GM13976 (cell line): ENCODE measurements around the gene EVC.

ENCODE experiments used
- DNase-seq: peaks from one replicate; pipeline ENCODE4 v3.0.0; 2012; ENCODE audit warnings: low spot score
- CTCF ChIP-seq: IDR thresholded peaks from 2 replicates; pipeline ENCODE4 v1.5.1; 2012; ENCODE audit warnings: borderline replicate concordance, mild to moderate bottlenecking; ENCODE audit not compliant: insufficient read depth; ENCODE audit errors: extremely low read depth, missing control alignments, control extremely low read depth
- in situ Hi-C: fragments of 300-500 bp; cut with MboI; formaldehyde crosslinking; loops from one replicate; pipeline ENCODE4 v1.12.0; 2022; ENCODE audit warnings: low sequenced_read_pairs, mixed read lengths, inconsistent platforms; ENCODE audit not compliant: unreplicated experiment

EVC gene

DNA sequence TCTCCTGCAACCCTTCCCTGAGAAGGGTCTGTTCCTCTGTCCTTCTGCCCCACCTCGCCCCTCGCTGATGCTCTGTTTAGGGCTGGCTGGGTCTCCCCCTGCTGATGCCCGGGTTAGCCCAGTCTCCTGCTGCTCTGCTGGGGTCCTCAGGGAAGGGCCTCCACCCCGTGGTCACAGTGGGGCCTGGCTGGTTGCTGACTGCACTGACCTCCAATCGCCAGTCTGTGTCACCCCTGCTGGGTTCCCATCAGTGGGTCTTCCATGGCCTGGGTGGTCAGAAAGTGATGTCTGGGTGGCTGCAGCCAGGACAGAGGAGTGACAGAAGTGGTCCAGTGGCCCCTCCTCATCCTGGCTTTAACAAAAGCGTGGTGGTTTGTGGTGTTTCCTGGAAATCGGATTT is 44.7 kb downstream of the EVC start:
- in situ Hi-C loops: no loop called here
- no peak for DNase-seq
- TF ChIP-seq CTCF: no peak

- in situ Hi-C loops: no loop called here
- DNase-seq: no peak
- no peak for TF ChIP-seq CTCF
These were observed 45.3 kb downstream of the EVC start for GRCh38 chr4:5756271-5756670.

DNA sequence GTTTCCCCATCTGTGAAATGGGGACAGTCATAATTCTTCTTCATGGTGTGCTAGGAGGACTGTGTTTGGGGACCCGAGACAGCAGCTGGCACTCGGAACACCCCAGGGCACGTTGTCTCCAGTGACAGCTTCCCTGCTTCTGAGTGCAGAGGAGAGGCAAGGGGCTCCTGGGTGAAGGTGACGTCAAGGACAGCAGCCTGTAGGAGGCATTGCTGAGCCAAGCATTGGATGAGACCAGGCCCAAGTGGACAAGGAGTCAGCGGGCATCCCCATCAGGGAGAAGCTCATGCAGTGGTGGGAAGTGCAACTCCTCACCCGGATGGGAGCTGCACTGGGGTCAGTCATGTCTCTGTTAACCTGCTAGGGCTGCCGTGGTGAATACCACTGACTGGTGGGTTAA is 46.1 kb downstream of the EVC start:
- no peak for DNase-seq
- no peak for TF ChIP-seq CTCF
- in situ Hi-C loops: no loop called here

DNA sequence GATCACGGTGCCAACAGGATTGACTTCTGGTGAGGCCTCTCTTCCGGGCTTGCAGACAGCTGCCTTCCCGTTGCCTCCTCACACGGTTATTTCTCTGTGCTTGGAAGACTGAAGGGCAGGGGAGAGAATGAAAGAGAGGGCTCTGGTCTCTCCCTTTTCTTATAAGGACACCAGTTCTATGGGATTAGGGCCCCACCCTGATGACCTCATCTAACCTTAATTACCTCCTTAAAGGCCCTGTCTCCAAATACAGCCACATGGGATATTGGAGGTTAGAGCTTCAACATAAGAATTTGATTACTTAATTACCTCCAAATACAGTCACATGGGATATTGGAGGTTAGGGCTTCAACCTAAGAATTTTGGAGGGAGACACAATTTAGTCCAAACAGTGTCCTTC is 46.5 kb downstream of the EVC start:
- in situ Hi-C loops: no loop called here
- TF ChIP-seq CTCF: no peak
- no peak for DNase-seq

DNA sequence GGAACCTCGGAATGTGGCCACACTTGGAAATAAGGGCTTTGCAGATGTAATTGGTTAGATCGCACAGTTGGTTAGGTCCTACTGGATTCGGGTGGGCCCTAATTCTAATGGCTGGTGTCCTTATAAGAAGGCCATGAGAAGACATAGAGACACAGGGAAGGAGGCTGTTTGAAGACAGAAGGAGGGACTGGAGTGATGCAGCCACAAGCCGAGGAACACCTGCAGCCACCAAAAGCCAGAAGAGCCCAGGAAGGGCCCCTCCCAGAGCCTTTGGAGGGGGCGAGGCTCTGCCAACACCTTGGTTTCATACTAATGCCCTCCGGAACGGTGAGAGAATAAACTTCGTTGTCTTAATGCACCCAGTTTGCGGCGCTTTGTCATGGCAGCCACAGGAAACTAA is 47.0 kb downstream of the EVC start:
- in situ Hi-C loops: no loop called here

GRCh38 chr4:5758741-5759140 is 47.7 kb downstream of the EVC start:
- in situ Hi-C loops: no loop called here
- no peak for DNase-seq

More for the DNA sequence above, 47.0 kb downstream of the EVC start:
- no peak for TF ChIP-seq CTCF
- DNase-seq: no peak

More at GRCh38 chr4:5758741-5759140, 47.7 kb downstream of the EVC start:
- TF ChIP-seq CTCF: no peak
